HepG2 (cell line): Measurements from ENCODE around the gene MIDN. TPM values are rescaled to one million over a fixed set of nuclear protein-coding genes. Genes with fewer than 3 reads are reported as not detected.

Experiments used
- CEBPB ChIP-seq: IDR thresholded peaks from 2 replicates; pipeline ENCODE4 v1.6.1; 2011; ENCODE audit warnings: low read depth, low read length, improper control_type of control experiment, borderline replicate concordance
- CTCF ChIP-seq: sonication (generic); formaldehyde crosslinking; IDR thresholded peaks from 2 replicates; pipeline ENCODE4 v1.5.0; 2020; ENCODE audit warnings: mild to moderate bottlenecking, missing genetic modification reagents, moderate library complexity
- HNRNPL ChIP-seq: fragments of 200-400 bp; formaldehyde crosslinking; IDR thresholded peaks from 2 replicates; pipeline ENCODE4 v1.6.1; 2017; ENCODE audit warnings: mild to moderate bottlenecking, low read depth, low read length
- KAT7 ChIP-seq: IDR thresholded peaks from 2 replicates; pipeline ENCODE4 v1.6.1; 2018; ENCODE audit warnings: borderline replicate concordance, missing compliant biosample characterization
- KMT2B ChIP-seq: IDR thresholded peaks from 2 replicates; pipeline ENCODE4 v1.6.1; 2016; ENCODE audit warnings: missing genetic modification reagents, missing compliant biosample characterization
- PATZ1 ChIP-seq: sonication (generic); formaldehyde crosslinking; IDR thresholded peaks from 2 replicates; pipeline ENCODE4 v1.4.0; 2020; ENCODE audit warnings: missing genetic modification reagents
- POLR2G ChIP-seq: fragments of 200-400 bp; formaldehyde crosslinking; IDR thresholded peaks from 2 replicates; pipeline ENCODE4 v1.6.1; 2018; ENCODE audit warnings: mild to moderate bottlenecking, low read depth, low read length, moderate library complexity
- RFX5 ChIP-seq: IDR thresholded peaks from 2 replicates; pipeline ENCODE4 v1.6.1; 2011; ENCODE audit warnings: low read depth, low read length, improper control_type of control experiment
- TOPORS ChIP-seq: sonication (generic); formaldehyde crosslinking; IDR thresholded peaks from 2 replicates; pipeline ENCODE4 v1.8.0; 2023; ENCODE audit warnings: mild to moderate bottlenecking, missing genetic modification reagents
- ZNF260 ChIP-seq: sonication (generic); formaldehyde crosslinking; IDR thresholded peaks from 2 replicates; pipeline ENCODE4 v1.4.0; 2020; ENCODE audit warnings: missing genetic modification reagents, low read depth, mild to moderate bottlenecking, borderline replicate concordance
- polyA plus RNA-seq, 8 experiments: library from polyadenylated mRNA; depleted of rRNA in 3 of 8; stranded (reverse) in 7 of 8; unstranded in 1 of 8; fragments of >200 nt; fragmentation: Illumina TruSeq in 4 of 8; extraction: Trizol in 4 of 8; gene quantifications; 2 replicates each; pipeline versions ENCODE4 v1.2.1 to v1.2.3, GENCODE V29; 2011 to 2016; ENCODE audit warnings: low read depth in 4 of 8, missing spikeins in 1 of 8, mixed read lengths in 1 of 8; ENCODE audit not compliant: insufficient read depth in 1 of 8
- total RNA-seq, 5 experiments: library from RNA; depleted of rRNA; stranded (reverse); fragments of >200 nt; fragmentation: Illumina TruSeq; extraction: Trizol; gene quantifications; 2 replicates each; pipeline ENCODE4 v1.2.3, GENCODE V29; 2016; ENCODE audit warnings: low read depth in 1 of 5
- TF ChIP-seq, protein P1 (sequence below): sonication (generic); formaldehyde crosslinking; IDR thresholded peaks from 2 replicates; pipeline ENCODE4 v1.4.0; 2020; ENCODE audit warnings: missing genetic modification reagents
- TF ChIP-seq, protein P2 (sequence below), 2 experiments: fragments of 450-650 bp in 1 of 2; sonication (generic) in 1 of 2; formaldehyde crosslinking; IDR thresholded peaks; 2 replicates each; pipeline versions ENCODE4 v1.5.0 to v1.8.0; 2020 to 2022; ENCODE audit warnings: mild to moderate bottlenecking in 1 of 2, missing genetic modification reagents in 1 of 2
- TF ChIP-seq, protein P3 (sequence below): sonication (generic); formaldehyde crosslinking; IDR thresholded peaks from 2 replicates; pipeline ENCODE4 v1.5.0; 2020; ENCODE audit warnings: mild to moderate bottlenecking, missing genetic modification reagents, borderline replicate concordance

The MIDN gene
- total and polyA plus RNA-seq, 2 of the 13 experiments (the other 11 are each of a cell fraction or from before 2014, with no cell fraction given) = 8.4 to 18.0 TPM

DNA sequence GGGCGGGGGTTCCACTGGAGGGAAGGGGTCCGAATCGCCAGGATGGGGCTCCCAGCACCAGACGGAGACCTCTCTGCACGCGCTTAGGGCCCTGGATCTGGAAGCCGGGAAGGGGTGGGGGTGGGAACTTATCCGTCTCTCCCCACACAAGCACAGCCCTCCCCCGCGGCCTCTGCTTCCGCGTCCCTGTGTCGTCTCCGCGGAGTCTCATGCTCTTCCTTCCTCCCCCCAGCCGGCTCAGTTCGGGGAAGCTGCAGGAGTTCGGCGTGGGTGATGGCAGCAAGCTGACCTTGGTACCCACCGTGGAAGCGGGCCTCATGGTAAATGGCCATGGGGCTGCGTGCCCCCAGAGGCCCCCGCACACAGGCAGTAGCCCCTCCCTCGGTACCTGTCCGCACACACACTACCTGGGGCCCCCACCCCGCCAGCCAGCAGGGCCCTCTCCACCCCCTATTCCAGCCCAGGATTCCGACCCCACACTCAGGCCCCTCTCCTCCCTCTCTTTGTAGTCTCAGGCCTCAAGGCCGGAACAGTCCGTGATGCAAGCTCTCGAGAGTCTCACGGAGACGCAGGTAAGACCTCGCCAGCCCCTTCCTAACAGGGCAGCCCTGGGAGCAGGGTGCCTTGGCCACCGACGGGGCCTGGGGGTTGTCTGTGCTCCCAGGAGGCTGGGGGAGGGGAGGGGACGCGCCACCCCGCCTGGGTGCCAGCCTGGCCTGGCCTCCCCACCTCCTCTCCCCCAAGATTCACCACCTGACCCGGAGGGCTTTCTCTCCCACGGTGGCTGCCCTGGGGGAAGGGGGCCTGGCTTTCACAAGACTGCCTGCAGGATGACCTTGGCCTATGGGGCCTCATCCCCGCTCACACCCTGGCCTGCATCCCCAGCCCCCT is 3.2 kb downstream of the MIDN start (continued):
- TF ChIP-seq PATZ1 (CRISPR knock-in tag) (peak; percentile 85), POLR2G (peak; percentile 63), ZNF260 (CRISPR knock-in tag) (no peak), TOPORS (no peak), HNRNPL (peak; percentile 86), KMT2B (no peak), CEBPB (peak; percentile 48; the same call in 1 of the 2 replicates), RFX5 (no peak), KAT7 (CRISPR knock-in tag) (0 out of 2 replicates have a peak, but pooled peaks have one; percentile 39), CTCF (CRISPR knock-in tag) (no peak)
- TF ChIP-seq, protein P1, sequence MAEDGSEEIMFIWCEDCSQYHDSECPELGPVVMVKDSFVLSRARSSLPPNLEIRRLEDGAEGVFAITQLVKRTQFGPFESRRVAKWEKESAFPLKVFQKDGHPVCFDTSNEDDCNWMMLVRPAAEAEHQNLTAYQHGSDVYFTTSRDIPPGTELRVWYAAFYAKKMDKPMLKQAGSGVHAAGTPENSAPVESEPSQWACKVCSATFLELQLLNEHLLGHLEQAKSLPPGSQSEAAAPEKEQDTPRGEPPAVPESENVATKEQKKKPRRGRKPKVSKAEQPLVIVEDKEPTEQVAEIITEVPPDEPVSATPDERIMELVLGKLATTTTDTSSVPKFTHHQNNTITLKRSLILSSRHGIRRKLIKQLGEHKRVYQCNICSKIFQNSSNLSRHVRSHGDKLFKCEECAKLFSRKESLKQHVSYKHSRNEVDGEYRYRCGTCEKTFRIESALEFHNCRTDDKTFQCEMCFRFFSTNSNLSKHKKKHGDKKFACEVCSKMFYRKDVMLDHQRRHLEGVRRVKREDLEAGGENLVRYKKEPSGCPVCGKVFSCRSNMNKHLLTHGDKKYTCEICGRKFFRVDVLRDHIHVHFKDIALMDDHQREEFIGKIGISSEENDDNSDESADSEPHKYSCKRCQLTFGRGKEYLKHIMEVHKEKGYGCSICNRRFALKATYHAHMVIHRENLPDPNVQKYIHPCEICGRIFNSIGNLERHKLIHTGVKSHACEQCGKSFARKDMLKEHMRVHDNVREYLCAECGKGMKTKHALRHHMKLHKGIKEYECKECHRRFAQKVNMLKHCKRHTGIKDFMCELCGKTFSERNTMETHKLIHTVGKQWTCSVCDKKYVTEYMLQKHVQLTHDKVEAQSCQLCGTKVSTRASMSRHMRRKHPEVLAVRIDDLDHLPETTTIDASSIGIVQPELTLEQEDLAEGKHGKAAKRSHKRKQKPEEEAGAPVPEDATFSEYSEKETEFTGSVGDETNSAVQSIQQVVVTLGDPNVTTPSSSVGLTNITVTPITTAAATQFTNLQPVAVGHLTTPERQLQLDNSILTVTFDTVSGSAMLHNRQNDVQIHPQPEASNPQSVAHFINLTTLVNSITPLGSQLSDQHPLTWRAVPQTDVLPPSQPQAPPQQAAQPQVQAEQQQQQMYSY (CRISPR knock-in tag) = peak; percentile 56; the same call in 1 of the 2 replicates
- TF ChIP-seq, protein P2, sequence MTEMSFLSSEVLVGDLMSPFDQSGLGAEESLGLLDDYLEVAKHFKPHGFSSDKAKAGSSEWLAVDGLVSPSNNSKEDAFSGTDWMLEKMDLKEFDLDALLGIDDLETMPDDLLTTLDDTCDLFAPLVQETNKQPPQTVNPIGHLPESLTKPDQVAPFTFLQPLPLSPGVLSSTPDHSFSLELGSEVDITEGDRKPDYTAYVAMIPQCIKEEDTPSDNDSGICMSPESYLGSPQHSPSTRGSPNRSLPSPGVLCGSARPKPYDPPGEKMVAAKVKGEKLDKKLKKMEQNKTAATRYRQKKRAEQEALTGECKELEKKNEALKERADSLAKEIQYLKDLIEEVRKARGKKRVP (CRISPR knock-in tag; IDR thresholded peaks at IDR 0.05) = 0 out of 4 replicates have a peak, but pooled peaks of 1 of the 2 experiments have one; percentile 39
- TF ChIP-seq, protein P3, sequence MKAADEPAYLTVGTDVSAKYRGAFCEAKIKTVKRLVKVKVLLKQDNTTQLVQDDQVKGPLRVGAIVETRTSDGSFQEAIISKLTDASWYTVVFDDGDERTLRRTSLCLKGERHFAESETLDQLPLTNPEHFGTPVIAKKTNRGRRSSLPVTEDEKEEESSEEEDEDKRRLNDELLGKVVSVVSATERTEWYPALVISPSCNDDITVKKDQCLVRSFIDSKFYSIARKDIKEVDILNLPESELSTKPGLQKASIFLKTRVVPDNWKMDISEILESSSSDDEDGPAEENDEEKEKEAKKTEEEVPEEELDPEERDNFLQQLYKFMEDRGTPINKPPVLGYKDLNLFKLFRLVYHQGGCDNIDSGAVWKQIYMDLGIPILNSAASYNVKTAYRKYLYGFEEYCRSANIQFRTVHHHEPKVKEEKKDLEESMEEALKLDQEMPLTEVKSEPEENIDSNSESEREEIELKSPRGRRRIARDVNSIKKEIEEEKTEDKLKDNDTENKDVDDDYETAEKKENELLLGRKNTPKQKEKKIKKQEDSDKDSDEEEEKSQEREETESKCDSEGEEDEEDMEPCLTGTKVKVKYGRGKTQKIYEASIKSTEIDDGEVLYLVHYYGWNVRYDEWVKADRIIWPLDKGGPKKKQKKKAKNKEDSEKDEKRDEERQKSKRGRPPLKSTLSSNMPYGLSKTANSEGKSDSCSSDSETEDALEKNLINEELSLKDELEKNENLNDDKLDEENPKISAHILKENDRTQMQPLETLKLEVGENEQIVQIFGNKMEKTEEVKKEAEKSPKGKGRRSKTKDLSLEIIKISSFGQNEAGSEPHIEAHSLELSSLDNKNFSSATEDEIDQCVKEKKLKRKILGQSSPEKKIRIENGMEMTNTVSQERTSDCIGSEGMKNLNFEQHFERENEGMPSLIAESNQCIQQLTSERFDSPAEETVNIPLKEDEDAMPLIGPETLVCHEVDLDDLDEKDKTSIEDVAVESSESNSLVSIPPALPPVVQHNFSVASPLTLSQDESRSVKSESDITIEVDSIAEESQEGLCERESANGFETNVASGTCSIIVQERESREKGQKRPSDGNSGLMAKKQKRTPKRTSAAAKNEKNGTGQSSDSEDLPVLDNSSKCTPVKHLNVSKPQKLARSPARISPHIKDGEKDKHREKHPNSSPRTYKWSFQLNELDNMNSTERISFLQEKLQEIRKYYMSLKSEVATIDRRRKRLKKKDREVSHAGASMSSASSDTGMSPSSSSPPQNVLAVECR (CRISPR knock-in tag) = peak; percentile 81; the same call in 1 of the 2 replicates
